ENCODE measurements around the gene CYSTM1.
"Not testable (repeated sequence)": the region's sequence is repeated elsewhere in the genome, so short reads cannot be mapped to it uniquely, and the experiment has no call there.

CYSTM1 gene

DNA sequence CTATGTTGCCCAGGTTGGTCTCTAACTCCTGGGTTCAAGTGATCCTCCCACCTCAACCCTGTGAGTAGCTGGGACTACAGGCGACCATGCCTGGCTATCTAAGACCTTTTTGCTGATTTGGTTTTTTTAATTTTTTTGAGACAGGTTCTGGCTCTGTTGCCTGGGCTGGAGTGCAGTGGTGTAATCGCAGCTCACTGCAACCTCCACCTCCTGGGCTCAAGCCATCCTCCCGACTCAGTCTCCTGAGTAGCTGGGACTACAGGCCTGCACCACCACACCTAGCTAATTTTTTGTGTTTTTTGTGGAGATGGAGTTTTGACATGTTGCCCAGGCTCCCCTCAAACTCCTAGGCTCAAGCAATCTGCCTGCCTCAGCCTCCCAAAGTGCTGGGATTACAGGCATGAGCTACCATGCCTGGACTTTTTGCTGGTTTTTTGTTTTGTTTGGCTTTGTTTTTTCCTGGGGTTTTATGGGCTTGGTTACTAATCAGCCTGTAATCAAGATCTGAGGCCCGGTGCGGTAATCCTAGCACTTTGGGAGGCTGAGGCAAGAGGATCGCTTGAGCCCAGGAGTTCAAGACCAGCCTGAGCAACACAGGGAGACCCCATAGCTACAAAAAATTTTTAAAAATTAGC, 3.6 kb downstream of the CYSTM1 start:
- no peak for DNase-seq

DNA sequence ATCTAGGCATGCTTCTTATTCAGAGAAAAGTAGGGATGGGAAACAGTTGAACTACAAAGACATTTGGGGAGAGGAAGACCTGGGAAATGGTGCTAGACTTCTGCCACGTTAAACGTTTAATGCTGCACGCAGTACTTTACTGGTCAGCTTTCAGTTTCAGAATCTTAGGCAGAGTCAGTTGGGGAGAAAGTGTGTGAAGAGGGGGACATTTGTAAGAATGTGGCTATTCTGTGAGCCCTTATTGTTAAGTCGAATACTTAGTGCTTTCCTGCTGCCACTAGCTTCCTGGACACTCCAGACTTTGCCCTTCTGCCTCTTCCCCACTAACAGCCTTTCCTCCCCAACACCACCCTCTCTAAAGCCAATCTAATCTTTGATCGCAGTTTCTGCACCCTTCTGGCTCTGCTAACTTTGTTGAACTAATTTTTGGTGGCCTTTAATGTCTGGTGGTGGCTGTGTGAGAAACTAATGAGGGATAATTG, 6.1 kb downstream of the CYSTM1 start:
- DNase-seq: no peak

DNA sequence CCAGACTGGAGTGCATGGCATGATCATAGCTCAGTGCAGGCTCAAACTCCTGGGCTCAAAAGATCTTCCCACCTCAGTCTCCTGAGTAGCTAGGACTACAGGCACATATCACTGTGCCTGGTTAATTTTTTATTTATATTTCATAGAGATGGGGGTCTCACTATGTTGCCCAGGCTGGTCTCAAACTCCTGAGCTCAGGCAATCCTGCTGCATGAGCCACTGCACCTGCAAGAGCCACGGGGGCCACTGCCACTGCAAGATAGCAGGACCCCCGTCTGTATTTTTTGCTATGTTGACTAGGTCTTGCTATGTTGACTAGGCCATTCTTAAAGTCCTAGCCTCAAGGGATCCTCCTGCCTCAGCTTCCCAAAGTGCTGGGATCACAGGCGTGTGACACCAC, 6.5 kb downstream of the CYSTM1 start:
- no peak for DNase-seq

DNA sequence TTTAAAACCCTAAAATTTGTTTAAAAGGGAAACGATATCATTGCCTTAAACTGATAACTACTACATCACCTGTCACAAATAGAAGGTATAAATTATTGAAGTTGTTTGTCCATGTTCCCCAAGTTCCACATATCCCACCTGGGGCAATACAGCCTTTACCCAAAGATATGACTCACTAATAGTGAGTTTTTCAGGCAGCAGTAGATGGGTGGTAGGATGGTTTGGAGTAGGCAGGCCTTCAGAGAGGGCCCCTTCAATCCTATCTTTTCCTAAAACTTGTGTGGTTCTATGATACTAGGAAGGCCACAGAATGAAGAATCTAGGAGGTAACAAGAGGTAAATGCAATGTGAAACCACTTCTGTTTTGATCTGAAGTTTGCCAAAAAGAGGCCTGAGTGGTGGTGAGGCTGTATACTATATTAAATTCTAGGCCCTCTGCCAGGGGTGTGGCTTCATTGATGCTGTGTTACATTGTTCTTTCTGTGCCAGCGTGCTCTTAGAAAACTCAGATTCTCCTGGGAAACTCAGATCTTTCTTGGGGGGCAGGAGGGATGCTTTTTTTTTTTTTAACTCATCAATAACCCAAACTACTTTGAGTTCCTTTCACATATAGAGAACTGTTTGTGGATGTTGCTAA, 7.2 kb downstream of the CYSTM1 start:
- no peak for DNase-seq

DNA sequence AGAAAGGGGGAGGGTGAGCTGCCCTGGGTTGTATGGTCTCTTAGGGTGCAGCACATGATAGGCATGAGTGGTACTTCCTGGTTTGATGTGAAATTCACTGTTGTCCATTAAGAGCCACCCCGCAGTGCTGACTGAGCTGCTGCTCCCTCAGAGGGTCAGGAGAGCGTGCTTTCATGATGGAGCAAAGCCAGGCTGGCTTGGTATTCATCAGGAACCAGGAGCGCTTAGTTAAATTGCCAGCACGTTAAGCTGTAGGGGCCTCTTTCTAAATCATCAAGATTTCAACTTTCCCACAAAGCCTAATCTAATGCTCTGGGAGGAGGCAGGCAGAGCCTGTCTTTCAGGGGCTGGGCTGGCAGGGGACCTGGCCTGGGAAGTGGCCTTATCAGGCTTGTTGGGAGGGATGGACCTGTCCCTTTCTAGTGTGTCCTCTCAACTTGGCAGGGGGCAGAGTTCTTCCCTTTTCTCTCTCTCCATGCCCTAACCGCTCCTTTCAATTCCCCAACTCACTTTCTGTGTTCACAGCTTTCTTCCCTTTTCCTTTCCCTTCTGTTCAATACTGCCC, 7.9 kb downstream of the CYSTM1 start:
- no peak for DNase-seq

DNA sequence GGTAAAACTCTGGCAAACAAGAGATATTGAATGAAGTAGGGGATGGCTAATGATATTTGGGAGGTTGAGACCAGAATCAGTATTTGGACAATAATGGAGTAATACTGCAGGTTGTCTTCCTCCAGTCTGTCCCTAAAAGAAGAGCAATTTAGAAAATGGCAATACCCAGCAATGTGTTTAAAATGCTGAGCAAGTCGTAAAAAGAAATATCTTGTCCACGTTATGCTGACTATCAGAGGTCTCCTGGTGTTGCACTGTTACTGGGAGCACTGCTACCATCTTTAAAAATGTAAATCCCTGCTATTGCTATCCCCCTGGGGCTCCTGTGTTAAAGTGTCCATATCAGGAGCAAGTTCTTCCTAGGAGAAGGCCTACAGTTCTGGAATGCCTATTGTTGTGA, 10.4 kb downstream of the CYSTM1 start:
- no peak for DNase-seq

DNA sequence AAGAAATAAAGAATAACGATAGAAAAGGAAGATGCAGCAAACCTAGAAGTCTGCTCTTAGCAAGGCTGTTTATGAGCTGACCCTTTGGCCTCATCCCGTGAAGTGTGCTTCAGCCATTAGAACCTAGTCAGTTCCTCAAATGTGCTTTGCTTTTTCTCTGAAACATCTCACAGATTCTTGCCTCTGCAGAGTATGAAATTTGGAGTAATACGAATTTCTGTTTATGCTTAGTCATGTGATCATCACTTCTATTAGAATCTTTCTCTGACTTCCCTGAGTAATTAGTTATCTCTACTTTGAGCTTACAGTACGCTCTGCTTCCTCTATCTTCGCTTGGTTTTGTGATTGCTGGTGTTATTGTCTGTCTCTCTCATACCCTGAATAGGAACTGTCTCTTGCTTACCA, 11.3 kb downstream of the CYSTM1 start:
- no peak for DNase-seq

DNA sequence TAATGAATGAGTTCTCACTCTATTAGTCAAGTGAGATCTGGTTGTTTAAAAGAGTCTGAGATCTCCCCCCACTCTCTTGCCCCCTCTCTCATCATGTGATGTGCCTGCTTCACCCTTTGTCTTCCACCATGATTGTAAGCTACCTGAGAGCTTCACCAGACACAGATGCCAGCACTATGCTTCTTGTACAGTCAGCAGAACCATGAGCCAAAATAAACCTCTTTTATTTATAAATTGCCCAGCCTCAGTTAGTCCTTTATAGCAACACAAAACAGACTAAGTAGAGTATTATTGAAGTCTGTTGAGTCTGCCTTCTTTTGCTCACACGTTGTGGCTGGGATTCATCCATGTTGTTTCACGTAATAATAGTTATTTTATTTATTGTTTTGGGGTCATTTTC, 14.3 kb downstream of the CYSTM1 start:
- no peak for DNase-seq

DNA sequence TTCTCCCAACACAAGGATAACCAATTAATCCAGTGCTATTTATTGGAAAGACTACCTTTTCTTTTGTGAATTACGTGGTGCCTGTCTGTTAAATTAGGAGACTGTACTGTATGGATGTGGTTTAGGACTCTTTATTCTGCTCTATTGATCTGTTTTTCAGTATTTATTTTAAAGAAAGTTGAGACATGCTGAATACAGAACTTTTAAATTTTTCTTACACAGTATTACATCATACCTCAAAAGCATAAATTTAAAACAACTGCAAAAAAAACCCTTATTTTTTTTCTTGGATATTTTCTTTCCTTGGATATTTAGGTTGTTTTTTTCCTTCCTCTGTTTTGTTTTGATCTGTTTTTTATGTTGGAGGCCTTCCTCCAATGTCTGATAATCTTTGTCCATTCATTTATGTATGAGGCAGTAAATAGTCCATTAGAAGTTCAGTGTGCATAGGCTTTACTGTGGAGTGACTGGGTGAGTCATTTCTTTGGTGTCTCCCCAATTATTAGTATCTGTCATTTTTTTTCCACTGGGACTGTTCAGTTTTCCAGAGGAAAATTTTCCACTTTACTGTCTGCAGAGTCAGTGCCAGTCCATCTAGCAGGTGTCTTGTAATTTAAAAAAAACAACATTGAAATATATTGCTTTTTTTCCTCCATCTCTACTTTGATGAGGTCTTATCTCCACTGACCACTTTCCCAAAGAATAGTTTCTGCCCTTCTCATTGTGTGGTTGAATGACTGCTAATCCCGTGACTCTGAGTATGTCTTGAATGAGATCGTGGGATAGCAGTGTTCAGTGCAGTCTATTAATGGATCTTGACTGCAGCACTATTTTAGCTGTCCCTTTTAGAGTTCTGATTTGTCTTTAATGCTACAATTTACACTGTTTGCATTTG, 15.2 kb downstream of the CYSTM1 start:
- no peak for DNase-seq

DNA sequence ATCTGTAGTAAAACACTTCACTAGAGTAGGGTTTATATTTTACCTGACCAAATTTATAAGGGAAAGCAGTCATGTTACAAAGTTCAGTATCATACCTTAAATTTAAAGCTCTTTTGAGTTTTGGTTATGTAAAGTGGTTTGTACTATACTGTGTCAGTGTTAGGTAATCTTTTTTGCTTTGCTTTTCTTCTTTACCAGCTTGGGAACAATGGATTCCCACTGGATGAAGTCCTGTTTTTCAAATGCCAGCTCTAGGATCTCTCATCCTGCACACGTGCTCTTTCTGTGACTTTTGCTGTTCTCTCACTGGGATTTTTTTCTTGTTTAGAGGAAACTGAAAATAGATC, 15.9 kb downstream of the CYSTM1 start:
- DNase-seq: no peak

DNA sequence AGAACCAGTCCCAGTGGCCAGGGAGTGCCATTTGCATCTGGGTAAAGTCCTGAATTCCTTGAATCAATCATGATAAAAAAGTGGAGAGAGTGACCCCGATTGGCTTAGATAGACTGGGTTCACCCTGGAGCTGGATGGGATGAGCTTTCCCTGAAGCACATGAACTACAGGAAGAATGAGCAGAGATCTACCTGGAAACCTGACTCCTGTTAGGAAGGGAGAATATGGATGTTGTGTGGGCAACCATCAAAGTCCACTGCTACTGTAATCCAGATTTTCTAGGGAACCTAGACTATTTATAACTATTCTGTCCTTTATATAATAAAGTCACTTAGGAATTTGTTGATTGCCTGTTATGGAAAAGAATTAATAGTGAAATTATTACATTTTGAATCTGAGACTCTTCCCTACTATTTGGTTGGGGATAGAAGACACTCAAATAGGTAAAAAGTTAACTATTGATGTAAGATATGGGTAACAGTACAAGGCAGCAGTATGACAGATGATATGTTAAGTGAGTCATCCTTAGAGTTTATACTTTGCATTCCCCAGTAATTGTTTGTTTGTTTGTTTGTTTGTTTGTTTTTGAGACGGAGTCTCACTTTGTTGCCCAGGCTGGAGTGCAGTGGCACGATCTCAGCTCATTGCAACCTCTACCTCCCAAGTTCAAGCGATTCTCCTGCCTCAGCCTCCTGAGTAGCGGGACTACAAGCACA, 17.9 kb downstream of the CYSTM1 start:
- DNase-seq: no peak

DNA sequence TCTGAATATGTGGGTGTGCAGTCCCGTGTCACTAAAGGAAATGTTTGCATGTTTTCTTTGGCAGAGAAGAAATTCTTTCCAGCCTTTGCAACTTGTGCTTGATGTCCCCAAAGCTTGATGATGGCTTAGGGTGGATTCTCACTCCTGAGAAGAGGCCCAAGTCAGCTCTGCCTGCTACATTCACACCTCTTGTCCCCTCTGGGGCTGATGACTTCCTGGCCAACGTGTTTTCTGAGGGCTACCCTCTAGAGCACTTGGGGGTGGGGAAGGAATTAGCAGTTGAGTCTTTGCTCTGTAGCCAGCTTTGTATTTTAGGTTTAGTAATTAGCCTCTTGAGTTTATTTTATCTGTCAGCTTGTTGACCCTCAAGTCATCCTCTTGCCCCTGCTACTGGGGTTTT, 19.7 kb downstream of the CYSTM1 start:
- no peak for DNase-seq

DNA sequence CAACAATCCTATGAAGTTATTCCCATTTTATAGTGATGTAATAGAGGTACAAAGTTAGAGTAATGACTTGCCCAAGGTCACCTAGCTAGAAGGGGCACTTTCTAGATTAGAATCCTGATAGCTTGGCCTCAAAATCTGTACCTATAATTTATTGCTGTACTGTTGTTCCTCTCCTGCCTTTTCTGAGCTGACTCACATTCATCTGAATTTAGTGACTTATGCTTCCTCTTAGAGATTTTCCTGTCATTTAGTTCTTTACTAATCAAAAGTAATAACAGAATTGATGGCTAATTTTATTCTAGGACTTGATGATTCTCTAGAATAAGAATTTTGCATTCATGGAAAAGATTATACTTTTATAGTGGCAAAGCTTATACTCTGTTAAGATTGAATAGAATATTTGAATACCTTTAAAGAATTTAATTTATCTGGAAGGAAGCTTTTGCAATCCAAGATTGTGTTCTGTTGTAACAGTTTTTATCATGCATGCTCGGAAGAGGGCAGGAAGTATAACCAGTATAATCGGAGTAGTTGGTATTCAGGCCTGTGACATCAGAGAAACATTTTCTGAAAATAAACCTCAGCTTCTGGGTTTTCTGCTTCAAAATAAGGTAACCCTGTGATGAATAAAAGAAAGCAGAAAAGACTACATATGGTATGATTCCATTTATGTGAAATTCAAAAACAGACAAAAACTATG, 21.3 kb downstream of the CYSTM1 start:
- no peak for DNase-seq

DNA sequence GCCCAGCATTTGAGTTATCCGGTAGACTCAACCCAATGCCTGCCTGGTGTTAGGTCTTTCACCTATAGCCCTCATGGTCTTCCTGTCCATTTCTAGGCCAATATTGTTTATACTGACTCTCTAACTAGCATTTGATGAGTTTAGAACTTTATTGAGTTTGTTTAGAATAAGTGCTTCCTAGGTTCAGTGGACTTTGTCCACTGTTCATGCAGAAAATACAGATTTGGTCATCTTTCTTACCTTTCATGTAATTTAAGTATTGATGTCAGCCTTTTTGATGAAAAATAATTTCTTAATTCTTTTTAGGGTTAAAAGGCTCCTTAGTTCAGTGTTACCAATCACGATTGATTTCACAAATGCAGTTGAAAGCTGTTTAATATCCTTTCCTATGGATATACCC, 22.0 kb downstream of the CYSTM1 start:
- no peak for DNase-seq

DNA sequence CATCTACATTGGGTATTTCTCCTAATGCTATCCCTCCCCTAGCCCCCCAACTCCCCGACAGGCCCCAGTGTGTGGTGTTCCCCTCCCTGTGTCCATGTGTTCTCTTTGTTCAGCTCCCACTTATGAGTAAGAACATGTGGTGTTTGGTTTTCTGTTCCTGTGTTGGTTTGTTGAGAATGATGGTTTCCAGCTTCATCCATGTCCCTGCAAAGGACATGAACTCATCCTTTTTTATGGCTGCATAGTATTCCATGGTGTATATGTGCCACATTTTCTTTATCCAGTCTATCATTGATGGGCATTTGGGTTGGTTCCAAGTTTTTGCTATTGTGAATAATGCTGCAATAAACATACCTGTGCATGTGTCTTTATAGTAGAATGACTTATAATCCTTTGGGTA, 23.9 kb downstream of the CYSTM1 start:
- DNase-seq: not testable (repeated sequence)

DNA sequence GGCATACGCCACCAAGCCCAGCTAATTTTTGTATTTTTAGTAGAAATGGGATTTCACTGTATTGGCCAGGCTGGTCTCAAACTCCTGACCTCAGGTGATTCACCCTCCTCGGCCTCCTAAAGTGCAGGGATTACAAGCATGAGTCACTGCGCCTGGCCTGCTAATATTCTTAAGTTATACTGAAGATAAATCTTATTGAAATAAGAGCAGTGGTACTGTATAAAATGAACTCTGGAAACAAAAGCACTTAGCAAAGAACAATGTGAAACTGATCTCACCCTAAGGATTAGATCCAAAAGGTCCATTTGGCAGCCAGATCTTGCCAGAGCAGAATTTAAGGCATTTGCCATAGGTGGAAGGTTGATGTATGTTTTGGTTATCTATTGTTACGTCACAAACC, 27.1 kb downstream of the CYSTM1 start:
- no peak for DNase-seq

DNA sequence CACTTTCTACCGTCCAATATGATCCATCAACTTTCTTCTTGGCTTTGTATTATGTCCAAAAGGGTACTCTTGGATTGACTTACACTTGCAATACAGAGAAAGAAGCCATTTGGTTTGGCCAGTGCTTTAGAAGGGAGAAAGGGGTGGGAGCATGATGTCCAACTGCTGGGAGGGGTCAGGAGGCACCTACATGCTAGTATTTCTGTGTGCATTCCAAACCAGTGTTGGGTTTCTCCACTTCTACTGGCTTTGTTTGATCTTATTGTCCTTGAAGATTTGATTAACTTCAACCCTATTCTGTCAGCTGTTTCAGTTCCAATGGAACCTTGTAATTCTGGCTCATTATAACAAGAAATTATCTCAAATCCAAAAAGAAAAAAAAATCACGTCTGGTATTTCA, 27.6 kb downstream of the CYSTM1 start:
- DNase-seq: no peak

DNA sequence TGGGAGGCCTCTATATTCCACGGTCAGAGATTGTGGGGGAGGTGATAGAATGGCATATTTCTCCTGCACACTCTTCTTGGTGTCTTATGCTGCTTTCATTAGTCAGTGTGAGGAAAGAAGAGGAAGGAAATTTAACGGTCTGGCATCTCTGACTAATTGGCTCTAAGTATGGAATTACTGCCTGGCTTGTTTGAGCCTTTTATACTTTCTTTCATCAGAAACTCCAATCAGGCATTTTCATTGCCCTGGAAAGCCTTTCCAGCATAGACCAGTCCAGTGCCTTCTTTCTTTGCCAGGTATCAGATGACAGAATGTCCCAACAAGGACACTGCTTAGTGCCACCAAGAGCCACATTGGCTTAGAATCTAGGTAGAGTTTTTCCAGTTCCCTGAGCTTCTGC, 30.2 kb downstream of the CYSTM1 start:
- no peak for DNase-seq

DNA sequence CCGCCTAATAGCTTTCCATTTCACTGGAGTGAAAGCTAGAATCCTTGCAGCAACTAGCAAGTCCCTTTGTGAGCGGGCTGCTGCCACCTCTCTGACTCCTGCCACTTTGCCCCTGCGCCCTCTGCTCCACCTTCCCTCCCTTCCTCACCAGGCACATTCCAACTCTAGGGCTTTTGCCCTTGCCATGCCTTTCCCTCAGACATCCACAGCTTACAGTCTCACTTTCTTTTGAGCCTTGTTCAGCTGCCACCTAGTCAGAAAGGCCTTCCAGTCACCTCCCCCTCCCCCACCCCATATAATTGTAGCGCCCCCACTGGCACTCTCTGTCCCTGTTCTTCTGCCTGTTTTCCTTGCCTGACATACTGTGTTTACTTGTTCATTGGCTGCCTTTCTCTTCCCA, 31.0 kb downstream of the CYSTM1 start:
- no peak for DNase-seq

DNA sequence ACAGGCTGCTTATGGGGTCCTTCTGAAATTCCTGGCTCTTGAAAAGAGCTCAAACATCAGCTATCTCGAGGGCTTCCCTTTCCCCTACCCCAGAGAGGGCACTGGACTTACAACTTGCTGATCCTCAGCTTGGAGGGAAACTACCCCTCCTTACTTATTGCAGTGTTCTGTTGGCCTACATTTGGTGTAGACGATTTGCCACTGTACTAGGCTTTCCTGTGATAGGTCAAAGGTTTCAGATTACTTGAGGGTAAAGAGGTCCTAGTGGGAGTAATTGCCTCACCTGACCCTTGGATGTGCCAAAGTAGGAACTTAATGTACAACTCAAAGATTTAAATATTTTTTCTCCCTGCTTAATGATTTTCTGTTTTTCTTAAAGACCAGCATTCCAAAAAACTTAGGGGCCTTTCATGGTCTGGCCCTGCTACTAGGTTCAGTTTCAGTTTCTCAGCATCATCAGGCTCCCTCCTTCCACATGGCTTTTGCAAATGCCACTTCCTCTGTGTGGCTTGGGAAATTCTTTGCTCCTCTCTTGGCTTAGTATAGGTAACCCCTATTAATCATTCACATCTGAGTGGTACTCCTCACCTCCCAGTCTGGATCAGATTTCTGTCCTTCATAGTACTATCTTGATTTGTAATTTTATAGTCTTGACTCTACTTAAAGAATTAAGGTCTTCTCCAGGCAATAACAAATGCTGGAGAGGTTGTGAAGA, 32.4 kb downstream of the CYSTM1 start:
- no peak for DNase-seq

DNA sequence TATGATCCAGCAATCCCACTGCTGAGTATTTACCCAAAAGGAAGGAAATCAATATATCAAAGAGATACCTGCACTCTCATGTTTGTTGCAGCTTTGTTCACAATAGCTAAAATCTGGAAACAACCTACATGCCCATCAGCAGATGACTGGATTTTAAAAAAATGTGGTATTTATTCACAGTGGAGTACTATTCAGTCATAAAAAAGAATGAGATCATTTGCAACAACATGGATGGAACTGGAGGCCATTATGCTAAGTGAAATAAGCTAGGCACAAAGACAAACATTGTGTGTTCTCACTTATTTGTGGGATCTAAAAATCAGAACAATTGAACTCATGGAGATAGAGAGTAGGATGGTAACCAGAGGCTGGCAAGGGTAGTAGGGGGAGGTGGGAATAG, 33.1 kb downstream of the CYSTM1 start:
- DNase-seq: no peak
